ENCODE data around the gene ANGPTL2.
A peak's percentile ranks its signal among the peaks of the same experiment; 100 is the strongest.

ANGPTL2 gene

DNA sequence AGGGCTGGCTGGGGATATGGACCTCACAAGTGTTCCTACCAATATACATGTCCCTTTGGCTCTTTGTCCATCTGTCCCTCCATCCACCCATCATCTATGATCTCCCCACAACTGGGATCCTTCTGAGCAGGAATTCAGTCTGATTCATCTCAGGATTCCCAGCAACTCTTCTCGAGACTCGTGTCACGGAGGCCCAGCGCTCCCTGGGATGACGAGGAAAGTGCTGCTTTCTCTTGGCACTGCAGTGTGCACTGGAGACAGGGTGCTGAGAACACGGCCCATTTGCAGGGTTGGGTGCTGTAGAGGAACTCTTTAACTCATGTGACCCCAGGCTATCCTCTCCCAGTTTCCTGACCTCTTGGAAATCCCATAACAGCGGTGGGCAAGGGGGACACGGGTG, 72.9 kb downstream of the ANGPTL2 start:
- DNase-seq (ENCODE audit: low spot score) (no peak), ATAC-seq (ENCODE audit: low read depth) (no peak)
- no peaks in the 10 kb centered on the region for H3K27me3 ChIP-seq (ENCODE audit: insufficient read depth, poor library complexity, severe bottlenecking)
- no peaks in the 10 kb centered on the region for H3K9me3 ChIP-seq (ENCODE audit: severe bottlenecking)
- H3K4me1 ChIP-seq (ENCODE audit: insufficient read depth, poor library complexity, severe bottlenecking) = peaks cover 14% of the 10 kb centered on the region
- H3K36me3 ChIP-seq (ENCODE audit: low read depth) = no peaks in the 10 kb centered on the region
- no peak overlapping the region for H3K4me3 ChIP-seq (ENCODE audit: severe bottlenecking)
- peak overlapping the region; percentile 22 for H3K27ac ChIP-seq (ENCODE audit: poor library complexity, severe bottlenecking)
- TF ChIP-seq CTCF (IDR thresholded peaks at IDR 0.05; ENCODE audit: poor library complexity, severe bottlenecking) = no peak

DNA sequence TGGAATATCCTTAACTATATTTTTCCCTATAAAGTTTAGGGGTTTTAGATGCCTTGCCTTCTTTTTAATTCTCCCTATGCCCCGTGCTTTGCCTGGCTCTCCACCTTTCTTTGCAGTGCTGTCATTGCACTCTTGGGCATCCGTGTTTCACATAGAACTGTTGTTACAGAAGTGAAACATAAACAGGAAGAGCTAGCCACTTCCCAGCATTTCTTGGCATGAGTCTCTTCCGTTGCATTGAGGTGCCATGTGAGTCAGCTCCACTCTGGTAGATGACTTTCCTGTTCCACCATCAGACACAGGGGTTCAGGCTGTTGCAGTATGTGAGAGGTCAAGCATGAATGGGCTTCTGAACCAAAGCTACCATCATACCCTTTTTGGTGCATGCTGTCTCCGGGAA, 73.4 kb downstream of the ANGPTL2 start:
- ATAC-seq (ENCODE audit: low read depth) (peak; percentile 97), DNase-seq (ENCODE audit: low spot score) (no peak)
- H3K4me1 ChIP-seq (ENCODE audit: insufficient read depth, poor library complexity, severe bottlenecking) = peaks cover 14% of the 10 kb centered on the region
- H3K36me3 ChIP-seq (ENCODE audit: low read depth) = no peaks in the 10 kb centered on the region
- peak overlapping the region; percentile 22 for H3K27ac ChIP-seq (ENCODE audit: poor library complexity, severe bottlenecking)
- no peaks in the 10 kb centered on the region for H3K27me3 ChIP-seq (ENCODE audit: insufficient read depth, poor library complexity, severe bottlenecking)
- TF ChIP-seq CTCF (IDR thresholded peaks at IDR 0.05; ENCODE audit: poor library complexity, severe bottlenecking) = no peak
- no peaks in the 10 kb centered on the region for H3K9me3 ChIP-seq (ENCODE audit: severe bottlenecking)
- no peak overlapping the region for H3K4me3 ChIP-seq (ENCODE audit: severe bottlenecking)

GRCh38 chr9:127047971-127048370, 74.5 kb downstream of the ANGPTL2 start:
- DNase-seq (ENCODE audit: low spot score) = no peak
- no peak for ATAC-seq (ENCODE audit: low read depth)
- H3K4me1 ChIP-seq (ENCODE audit: insufficient read depth, poor library complexity, severe bottlenecking) = peaks cover 14% of the 10 kb centered on the region
- H3K9me3 ChIP-seq (ENCODE audit: severe bottlenecking) = no peaks in the 10 kb centered on the region
- H3K27ac ChIP-seq (ENCODE audit: poor library complexity, severe bottlenecking) = no peak overlapping the region
- H3K4me3 ChIP-seq (ENCODE audit: severe bottlenecking) = no peak overlapping the region
- H3K36me3 ChIP-seq (ENCODE audit: low read depth) = no peaks in the 10 kb centered on the region
- no peaks in the 10 kb centered on the region for H3K27me3 ChIP-seq (ENCODE audit: insufficient read depth, poor library complexity, severe bottlenecking)
- TF ChIP-seq CTCF (IDR thresholded peaks at IDR 0.05; ENCODE audit: poor library complexity, severe bottlenecking) = no peak

DNA sequence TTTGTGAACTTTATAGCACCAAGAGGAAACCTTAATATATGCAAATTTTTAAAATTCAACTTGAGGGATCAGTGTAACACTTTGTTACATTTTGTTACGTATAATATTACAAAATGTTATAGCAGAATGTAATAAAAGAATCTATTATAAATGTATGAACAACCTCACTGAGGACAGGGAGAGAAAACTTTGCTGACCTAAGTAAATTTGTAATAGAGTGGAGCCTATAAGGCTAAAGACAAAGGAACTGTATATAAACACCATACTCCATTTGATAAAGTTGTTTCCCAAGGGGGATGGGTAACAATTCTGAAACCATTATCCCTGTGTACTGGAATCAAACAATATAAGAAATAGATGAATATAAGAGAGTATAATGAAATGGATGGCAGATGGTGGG, 77.3 kb downstream of the ANGPTL2 start:
- TF ChIP-seq CTCF (IDR thresholded peaks at IDR 0.05; ENCODE audit: poor library complexity, severe bottlenecking) = no peak
- no peaks in the 10 kb centered on the region for H3K27me3 ChIP-seq (ENCODE audit: insufficient read depth, poor library complexity, severe bottlenecking)
- DNase-seq (ENCODE audit: low spot score) = no peak
- H3K9me3 ChIP-seq (ENCODE audit: severe bottlenecking) = no peaks in the 10 kb centered on the region
- no peaks in the 10 kb centered on the region for H3K36me3 ChIP-seq (ENCODE audit: low read depth)
- no peak overlapping the region for H3K27ac ChIP-seq (ENCODE audit: poor library complexity, severe bottlenecking)
- H3K4me3 ChIP-seq (ENCODE audit: severe bottlenecking) = no peak overlapping the region
- no peak for ATAC-seq (ENCODE audit: low read depth)
- H3K4me1 ChIP-seq (ENCODE audit: insufficient read depth, poor library complexity, severe bottlenecking) = peaks cover 14% of the 10 kb centered on the region

GRCh38 chr9:127039492-127039891, 82.9 kb downstream of the ANGPTL2 start:
- H3K9me3 ChIP-seq (ENCODE audit: severe bottlenecking) = no peaks in the 10 kb centered on the region
- TF ChIP-seq CTCF (IDR thresholded peaks at IDR 0.05; ENCODE audit: poor library complexity, severe bottlenecking) = no peak
- H3K27me3 ChIP-seq (ENCODE audit: insufficient read depth, poor library complexity, severe bottlenecking) = no peaks in the 10 kb centered on the region
- no peak overlapping the region for H3K27ac ChIP-seq (ENCODE audit: poor library complexity, severe bottlenecking)
- DNase-seq (ENCODE audit: low spot score) = no peak
- no peaks in the 10 kb centered on the region for H3K4me1 ChIP-seq (ENCODE audit: insufficient read depth, poor library complexity, severe bottlenecking)
- H3K4me3 ChIP-seq (ENCODE audit: severe bottlenecking) = no peak overlapping the region
- H3K36me3 ChIP-seq (ENCODE audit: low read depth) = no peaks in the 10 kb centered on the region
- no peak for ATAC-seq (ENCODE audit: low read depth)
